A549 treated with RU486 at 1 μM for 4 hours (cell line): ENCODE data around the gene ZNF253. TPM values are rescaled to one million over a fixed set of nuclear protein-coding genes. Genes with fewer than 3 reads are reported as not detected.

ENCODE experiments used
- total RNA-seq: library from RNA; stranded (reverse); fragments of 200-300 nt; extraction: Qiagen RNA extraction; gene quantifications from 5 replicates; pipeline ENCODE4 v1.2.3, GENCODE V29; 2022; ENCODE audit warnings: low read depth

The ZNF253 gene
- total RNA-seq, result not detected in 5 replicates

DNA sequence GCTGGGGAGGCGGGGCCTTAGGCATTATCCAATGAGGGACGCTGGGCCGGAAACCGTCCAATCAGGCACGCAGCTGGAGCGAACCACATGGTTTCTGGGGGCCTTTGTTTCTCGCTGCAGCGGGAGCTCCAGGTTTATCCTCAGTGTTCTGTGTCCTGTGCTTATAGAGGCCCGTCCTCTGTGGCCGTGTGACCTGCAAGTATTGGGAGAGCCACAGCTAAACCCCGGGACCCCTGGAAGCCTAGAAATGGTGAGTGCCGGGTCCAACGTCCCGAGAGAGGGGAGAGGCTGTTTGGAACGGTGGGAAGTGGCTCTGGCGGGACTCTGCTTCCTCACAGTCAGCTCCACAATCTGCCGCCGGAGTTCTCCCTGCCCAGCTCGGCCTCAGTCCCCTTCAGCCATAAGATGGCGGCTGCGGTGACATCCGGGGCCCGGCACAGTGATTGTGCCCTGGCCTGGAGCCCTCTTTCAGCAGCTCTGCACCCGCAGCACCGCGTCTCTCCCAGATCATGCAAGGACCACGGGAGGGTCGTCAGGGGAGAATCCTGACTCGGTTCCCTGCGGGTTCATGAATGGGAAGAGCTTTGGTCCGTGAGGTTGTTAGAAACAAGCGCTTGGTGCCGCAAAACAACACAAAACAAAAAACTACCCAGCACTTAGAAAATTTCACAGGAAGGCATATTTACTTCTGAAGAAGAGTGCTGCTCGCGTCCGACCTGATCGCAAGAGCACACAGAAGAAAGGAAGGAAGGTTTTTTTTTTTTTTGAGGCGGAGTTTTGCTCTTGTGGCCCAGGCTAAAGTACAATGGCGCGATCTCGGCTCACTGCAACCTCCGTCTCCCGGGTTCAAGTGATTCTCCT lies at the start of gene ZNF253:
ZNF253 (plus strand) TSS at position 133 of the 861 bp plus-strand sequence; CDS start at position 248, 115 bp downstream.

DNA sequence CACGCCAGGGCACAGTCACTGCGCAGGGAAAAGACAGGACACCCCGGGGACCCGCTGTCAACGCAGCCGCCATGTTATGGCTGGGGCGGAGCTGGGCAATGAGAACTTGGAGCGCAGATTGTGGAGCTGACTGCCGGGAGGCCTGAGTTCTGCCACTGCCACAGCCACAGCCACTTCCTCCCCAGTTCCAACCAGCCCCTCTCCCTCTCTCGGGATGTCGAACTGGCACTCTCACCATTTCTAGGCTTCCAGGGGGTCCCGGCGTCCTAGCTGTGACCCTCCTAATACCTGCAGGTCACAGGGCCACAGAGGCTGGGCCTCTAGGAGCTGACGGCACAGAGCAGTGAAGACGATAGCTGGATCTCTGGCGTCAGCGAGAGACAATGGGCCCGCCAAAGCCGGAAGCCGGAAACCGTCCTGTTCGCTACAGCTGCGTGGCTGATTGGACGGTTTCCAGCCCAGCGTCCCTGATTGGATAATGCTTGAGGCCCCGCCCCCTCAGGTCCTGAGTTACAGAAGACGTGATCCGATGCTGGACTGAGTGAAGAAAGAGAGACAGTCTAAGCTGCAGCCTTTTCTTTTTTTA lies 44.2 kb upstream of the ZNF253 start, which contains the start of gene ZNF506:
ZNF506 (minus strand) TSS at position 385 of the 586 bp plus-strand sequence; CDS start at position 238, 147 bp downstream.

DNA sequence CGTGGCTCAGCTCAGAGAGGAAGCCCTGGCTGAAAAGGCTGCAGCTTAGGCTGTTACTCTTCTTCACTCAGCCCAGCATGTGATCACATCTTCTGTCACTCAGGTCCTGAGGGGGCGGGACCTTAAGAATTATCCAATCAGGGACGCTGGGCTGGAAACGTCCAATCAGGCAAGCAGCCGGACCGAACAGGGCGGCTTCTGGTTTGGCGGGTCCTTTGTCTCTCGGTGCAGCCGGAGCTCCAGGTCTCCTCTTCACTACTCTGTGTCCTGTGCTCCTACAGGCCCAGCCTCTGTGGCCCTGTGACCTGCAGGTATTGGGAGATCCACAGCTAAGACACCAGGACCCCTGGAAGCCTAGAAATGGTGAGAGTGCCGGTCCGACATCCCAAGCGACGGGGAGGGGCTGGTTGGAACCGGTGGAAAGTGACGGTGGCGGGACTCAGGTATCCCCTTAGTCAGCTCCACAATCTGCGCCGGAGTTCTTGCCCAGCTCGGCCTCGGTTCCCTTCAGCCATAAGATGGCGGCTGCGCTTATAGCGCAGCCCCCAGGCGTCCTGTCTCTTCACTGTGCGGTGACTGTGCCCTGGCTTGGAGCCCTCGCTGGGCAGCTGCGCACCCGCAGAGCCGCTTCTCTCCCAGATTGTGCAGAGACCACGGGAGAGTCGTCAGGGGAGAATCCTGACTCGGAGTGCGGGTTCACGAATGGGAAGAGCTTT lies 35.2 kb downstream of the ZNF253 start, which contains the start of gene ZNF93:
ZNF93 (plus strand) TSS at position 218 of the 716 bp plus-strand sequence; CDS start at position 361, 143 bp downstream.

Other genes starting within 250 kb of the ZNF253 start
- gene PBX4, start 247.2 kb upstream of the ZNF253 start, total RNA-seq, result 1.5 to 2.1 TPM (median 1.9 TPM) in 5 replicates
- gene LPAR2, start 237.7 kb upstream of the ZNF253 start, total RNA-seq, result 2.9 to 4.6 TPM (median 3.3 TPM) in 5 replicates
- gene GMIP, start 222.2 kb upstream of the ZNF253 start, total RNA-seq, result 3.5 to 5.8 TPM (median 4.9 TPM) in 5 replicates
- 24.5 to 34.4 TPM (median 33.4 TPM) in 5 replicates for gene ATP13A1, start 202.2 kb upstream of the ZNF253 start, total RNA-seq
- 4.0 to 5.7 TPM (median 4.2 TPM) in 5 replicates for gene ZNF101, start 197.0 kb upstream of the ZNF253 start, total RNA-seq
- 1.5 to 2.1 TPM (median 1.9 TPM) in 5 replicates for gene ZNF14, start 132.8 kb upstream of the ZNF253 start, total RNA-seq
- gene ZNF506, start 44.1 kb upstream of the ZNF253 start, total RNA-seq, result 0.15 to 0.40 TPM (median 0.23 TPM) in 3 of 5 replicates, not detected in the others
- not detected in 5 replicates for gene ZNF93, start 35.1 kb downstream of the ZNF253 start, total RNA-seq
- gene ZNF682, start 173.6 kb downstream of the ZNF253 start, total RNA-seq, result not detected in 5 replicates
- gene ZNF90, start 212.1 kb downstream of the ZNF253 start, total RNA-seq, result not detected in 5 replicates